Parathyroid adenoma (tissue), 2 donors: ENCODE data around the gene RBM19.

ENCODE experiments used
- H2AFZ ChIP-seq: fragments of 300-600 bp; sonication (generic); one replicate; pipeline ENCODE4 v1.7.0; 2017; ENCODE audit warnings: antibody characterized with exemption, mild to moderate bottlenecking
- H3K27ac ChIP-seq: fragments of 300-600 bp; sonication (generic); one replicate; pipeline ENCODE4 v1.7.0; 2017
- H3K27me3 ChIP-seq: fragments of 300-600 bp; sonication (generic); one replicate; pipeline ENCODE4 v1.7.0; 2017; ENCODE audit warnings: low read length; ENCODE audit not compliant: control insufficient read depth, insufficient read depth
- H3K36me3 ChIP-seq: fragments of 300-600 bp; sonication (generic); one replicate; pipeline ENCODE4 v1.7.0; 2017; ENCODE audit warnings: low read length; ENCODE audit not compliant: control insufficient read depth, insufficient read depth
- H3K4me1 ChIP-seq: fragments of 300-600 bp; sonication (generic); one replicate; pipeline ENCODE4 v1.7.0; 2017; ENCODE audit warnings: control low read depth
- H3K4me2 ChIP-seq: fragments of 300-600 bp; sonication (generic); one replicate; pipeline ENCODE4 v1.7.0; 2017; ENCODE audit warnings: low read length
- H3K4me3 ChIP-seq: fragments of 300-600 bp; sonication (generic); one replicate; pipeline ENCODE4 v1.7.0; 2017; ENCODE audit warnings: low read depth, low read length
- H3K79me2 ChIP-seq: fragments of 300-600 bp; sonication (generic); one replicate; pipeline ENCODE4 v1.7.0; 2017; ENCODE audit warnings: control low read depth
- H3K9ac ChIP-seq: fragments of 300-600 bp; sonication (generic); one replicate; pipeline ENCODE4 v1.7.0; 2017; ENCODE audit warnings: mild to moderate bottlenecking
- H3K9me3 ChIP-seq: fragments of 300-600 bp; sonication (generic); one replicate; pipeline ENCODE4 v1.7.0; 2017; ENCODE audit warnings: low read length; ENCODE audit not compliant: control insufficient read depth
- TF ChIP-seq, protein P1 (sequence below): fragments of 300-600 bp; sonication (generic); IDR thresholded peaks from one replicate; pipeline ENCODE4 v1.7.0; 2017; ENCODE audit warnings: antibody characterized with exemption, mild to moderate bottlenecking
- donor health status: primary hyperparathyroidism.

The RBM19 gene

DNA sequence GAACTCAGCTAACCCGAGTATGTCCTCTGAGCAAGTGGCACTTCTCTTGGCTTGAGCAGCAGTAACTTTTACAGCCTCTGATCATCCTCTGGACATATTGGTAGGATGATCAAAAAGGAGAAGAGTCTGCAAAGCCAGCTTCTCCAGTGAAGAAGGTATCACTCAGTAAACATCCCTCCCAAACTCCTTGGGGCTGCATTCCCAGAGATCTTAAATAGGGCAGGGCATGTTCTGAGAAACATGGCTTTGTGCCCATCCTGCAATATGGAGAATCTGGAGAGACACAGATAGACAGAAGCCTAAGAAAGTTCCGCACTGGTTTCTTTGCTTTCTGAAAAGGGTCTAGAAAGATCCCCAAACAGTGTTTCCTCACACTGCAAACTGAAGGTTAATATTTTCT lies 65.4 kb downstream of the RBM19 start:
- H3K4me2 ChIP-seq, result no peak overlapping the region
- no peak overlapping the region for H3K4me3 ChIP-seq
- H3K9me3 ChIP-seq, result no peaks in the 10 kb centered on the region
- no peak overlapping the region for H3K9ac ChIP-seq
- H3K4me1 ChIP-seq, result no peaks in the 10 kb centered on the region
- TF ChIP-seq, protein P1, sequence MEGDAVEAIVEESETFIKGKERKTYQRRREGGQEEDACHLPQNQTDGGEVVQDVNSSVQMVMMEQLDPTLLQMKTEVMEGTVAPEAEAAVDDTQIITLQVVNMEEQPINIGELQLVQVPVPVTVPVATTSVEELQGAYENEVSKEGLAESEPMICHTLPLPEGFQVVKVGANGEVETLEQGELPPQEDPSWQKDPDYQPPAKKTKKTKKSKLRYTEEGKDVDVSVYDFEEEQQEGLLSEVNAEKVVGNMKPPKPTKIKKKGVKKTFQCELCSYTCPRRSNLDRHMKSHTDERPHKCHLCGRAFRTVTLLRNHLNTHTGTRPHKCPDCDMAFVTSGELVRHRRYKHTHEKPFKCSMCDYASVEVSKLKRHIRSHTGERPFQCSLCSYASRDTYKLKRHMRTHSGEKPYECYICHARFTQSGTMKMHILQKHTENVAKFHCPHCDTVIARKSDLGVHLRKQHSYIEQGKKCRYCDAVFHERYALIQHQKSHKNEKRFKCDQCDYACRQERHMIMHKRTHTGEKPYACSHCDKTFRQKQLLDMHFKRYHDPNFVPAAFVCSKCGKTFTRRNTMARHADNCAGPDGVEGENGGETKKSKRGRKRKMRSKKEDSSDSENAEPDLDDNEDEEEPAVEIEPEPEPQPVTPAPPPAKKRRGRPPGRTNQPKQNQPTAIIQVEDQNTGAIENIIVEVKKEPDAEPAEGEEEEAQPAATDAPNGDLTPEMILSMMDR, result no peak
- H3K27ac ChIP-seq, result no peak overlapping the region
- no peaks in the 10 kb centered on the region for H3K36me3 ChIP-seq
- no peaks in the 10 kb centered on the region for H3K27me3 ChIP-seq
- H3K79me2 ChIP-seq, result no peaks in the 10 kb centered on the region
- H2AFZ ChIP-seq, result no peak overlapping the region

DNA sequence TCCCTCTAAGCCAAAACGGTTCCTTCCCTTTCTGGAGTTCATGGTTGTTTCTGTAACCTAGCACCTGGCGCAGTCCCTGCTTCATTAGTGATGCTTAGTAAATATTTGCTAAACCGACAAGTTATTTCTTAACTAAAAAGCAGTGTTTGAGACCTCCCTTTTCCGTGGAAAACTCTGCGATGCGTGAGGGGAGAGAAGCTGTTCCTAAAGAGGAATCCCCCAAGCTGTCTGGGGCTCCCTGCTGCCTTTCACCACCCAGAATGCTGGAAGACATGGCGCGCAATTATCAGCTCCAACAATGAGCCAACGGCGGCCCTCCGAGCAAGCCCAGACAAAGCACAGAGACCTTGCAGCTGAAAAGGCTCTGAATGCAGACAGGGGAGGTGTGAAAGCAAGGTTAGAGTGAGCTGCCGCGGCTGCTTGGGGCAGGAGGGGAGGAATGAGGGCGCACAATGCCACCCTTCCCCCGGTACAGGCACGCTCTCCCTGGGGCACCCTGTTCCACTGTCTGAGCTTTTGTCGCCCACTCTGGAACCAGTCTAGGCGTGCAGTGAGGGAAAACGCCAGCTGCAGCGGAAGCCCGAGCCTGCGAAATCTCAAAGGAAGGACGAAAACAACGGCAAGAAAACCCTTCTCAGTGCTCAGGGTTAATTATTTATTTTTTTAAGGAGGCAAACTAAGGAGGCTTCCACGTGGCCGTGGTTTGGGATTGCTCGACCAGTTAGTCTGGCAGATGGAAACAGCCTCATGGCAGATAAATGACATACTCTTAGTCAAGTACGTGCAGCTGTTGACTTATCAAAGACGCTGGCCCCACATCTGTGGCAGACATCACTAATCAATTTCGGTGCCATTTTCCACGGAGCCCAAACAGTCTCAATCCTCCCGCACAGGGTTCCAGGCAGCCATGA lies 66.3 kb downstream of the RBM19 start:
- Histone ChIP-seq H3K36me3 (no peaks in the 10 kb centered on the region), H2AFZ (no peak overlapping the region), H3K9me3 (no peaks in the 10 kb centered on the region), H3K4me2 (no peak overlapping the region), H3K4me3 (no peak overlapping the region), H3K4me1 (no peaks in the 10 kb centered on the region), H3K9ac (no peak overlapping the region), H3K79me2 (no peaks in the 10 kb centered on the region), H3K27me3 (no peaks in the 10 kb centered on the region), H3K27ac (no peak overlapping the region)
- TF ChIP-seq, protein P1, result no peak

DNA sequence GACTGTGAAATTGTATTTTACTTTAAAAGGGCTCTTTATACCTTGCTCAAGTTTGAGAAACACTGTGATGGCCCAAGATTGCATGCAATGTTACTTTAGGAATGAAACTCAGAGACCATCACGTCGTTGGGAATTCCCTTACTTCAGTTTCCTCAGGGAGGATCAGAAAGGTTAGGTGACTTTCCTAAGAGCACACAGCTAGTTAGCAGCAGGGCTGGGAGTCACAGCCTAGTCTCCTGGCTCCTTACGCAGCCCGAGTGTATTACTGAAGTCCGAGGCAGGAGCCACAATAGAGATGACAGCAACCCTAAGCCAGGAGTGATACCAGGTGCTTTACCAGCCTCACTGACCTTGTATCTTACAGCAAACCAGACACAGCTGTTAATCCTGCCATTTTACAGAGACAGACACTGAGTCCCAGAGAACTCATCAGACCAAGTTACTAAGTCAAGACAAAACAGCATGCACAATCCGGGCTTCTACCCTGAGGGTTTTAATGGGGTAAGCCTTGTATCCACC lies 67.0 kb downstream of the RBM19 start:
- Histone ChIP-seq H3K79me2 (no peaks in the 10 kb centered on the region), H3K9me3 (no peaks in the 10 kb centered on the region), H3K4me1 (no peaks in the 10 kb centered on the region), H3K36me3 (no peaks in the 10 kb centered on the region), H3K27me3 (no peaks in the 10 kb centered on the region), H3K4me3 (no peak overlapping the region), H3K27ac (no peak overlapping the region), H2AFZ (no peak overlapping the region), H3K9ac (no peak overlapping the region), H3K4me2 (no peak overlapping the region)
- TF ChIP-seq, protein P1, result no peak

DNA sequence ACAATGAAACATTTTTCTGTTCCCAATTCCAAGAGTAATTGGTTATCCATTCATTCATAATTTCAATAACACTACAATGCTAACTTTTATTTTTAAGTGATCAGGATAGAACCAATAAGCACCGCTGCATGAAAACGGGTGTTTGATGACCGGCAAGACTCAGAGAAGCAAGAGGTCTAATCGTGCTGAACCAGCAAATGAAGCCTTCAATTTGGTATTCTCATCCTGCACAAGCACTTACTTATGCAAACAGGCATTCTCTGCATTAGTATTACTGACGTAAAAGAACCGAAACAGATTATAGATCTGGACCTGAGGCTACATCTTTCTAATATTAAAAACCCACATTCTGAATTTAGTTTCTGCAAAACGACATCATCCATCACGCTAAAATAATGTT lies 67.7 kb downstream of the RBM19 start:
- TF ChIP-seq, protein P1, result no peak
- H3K9ac ChIP-seq, result no peak overlapping the region

More for the DNA sequence above, 67.7 kb downstream of the RBM19 start:
- no peaks in the 10 kb centered on the region for H3K9me3 ChIP-seq
- H3K27me3 ChIP-seq, result no peaks in the 10 kb centered on the region
- no peak overlapping the region for H3K4me2 ChIP-seq
- H3K36me3 ChIP-seq, result no peaks in the 10 kb centered on the region
- H3K4me1 ChIP-seq, result no peaks in the 10 kb centered on the region
- H3K27ac ChIP-seq, result no peak overlapping the region
- no peak overlapping the region for H3K4me3 ChIP-seq
- no peaks in the 10 kb centered on the region for H3K79me2 ChIP-seq
- no peak overlapping the region for H2AFZ ChIP-seq
